SH-SY5Y (cell line): ENCODE measurements around the gene DENND5B.

Experiments used
- GATA2 ChIP-seq: IDR thresholded peaks from 2 replicates; pipeline ENCODE4 v1.6.1; 2011; ENCODE audit warnings: mild to moderate bottlenecking, low read depth, low read length
- GATA3 ChIP-seq: IDR thresholded peaks from 2 replicates; pipeline ENCODE4 v1.6.1; 2011; ENCODE audit warnings: low read depth, mild to moderate bottlenecking, low read length, moderate library complexity

DNA sequence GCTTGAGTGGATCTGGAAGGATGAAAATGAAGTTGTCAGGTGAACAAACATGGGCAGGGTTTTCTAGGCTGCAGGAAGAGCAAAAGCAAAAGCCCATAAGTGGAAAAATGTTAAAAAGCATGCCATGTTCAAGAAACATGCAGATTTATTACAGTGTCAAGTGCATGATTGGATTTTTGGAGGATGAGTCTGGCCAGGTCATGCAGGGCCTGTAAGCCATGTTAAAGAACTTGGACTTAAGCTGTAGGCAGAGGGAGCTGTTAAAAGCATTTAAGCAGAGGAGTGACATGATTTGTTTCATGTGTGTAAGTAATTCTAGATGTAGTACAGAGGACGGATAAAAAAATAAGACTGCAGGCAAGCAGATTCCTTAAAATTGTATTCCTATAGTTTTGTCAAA, 248.7 kb downstream of the DENND5B start:
- TF ChIP-seq GATA3 (no peak), GATA2 (no peak)
